GM12801 (cell line): ENCODE measurements around the gene HSD3B7.

Experiments used
- TF ChIP-seq, protein P1 (sequence below): IDR thresholded peaks from one replicate; pipeline ENCODE4 v1.5.1; 2011; ENCODE audit warnings: control low read depth; ENCODE audit not compliant: insufficient read length; ENCODE audit errors: extremely low read depth

HSD3B7 gene

DNA sequence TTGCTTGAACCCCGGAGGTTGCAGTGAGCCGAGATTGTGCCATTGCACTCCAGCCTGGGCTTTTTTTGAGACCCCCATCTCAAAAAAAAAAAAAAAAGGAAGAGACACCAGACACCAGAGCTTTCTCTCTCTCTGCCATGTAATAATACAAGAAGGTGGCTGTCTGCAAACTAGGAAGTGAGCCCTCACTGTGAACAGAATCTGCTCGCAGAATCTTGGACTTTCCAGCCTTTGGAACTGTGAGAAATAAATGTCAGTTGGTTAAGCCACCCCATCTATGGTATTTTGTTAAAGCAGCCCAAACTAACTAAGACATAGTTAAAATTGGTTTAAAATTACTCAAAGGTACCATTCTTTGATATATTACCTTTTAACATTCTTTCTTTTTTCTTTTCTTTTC, 35.5 kb downstream of the HSD3B7 start:
- TF ChIP-seq, protein P1, sequence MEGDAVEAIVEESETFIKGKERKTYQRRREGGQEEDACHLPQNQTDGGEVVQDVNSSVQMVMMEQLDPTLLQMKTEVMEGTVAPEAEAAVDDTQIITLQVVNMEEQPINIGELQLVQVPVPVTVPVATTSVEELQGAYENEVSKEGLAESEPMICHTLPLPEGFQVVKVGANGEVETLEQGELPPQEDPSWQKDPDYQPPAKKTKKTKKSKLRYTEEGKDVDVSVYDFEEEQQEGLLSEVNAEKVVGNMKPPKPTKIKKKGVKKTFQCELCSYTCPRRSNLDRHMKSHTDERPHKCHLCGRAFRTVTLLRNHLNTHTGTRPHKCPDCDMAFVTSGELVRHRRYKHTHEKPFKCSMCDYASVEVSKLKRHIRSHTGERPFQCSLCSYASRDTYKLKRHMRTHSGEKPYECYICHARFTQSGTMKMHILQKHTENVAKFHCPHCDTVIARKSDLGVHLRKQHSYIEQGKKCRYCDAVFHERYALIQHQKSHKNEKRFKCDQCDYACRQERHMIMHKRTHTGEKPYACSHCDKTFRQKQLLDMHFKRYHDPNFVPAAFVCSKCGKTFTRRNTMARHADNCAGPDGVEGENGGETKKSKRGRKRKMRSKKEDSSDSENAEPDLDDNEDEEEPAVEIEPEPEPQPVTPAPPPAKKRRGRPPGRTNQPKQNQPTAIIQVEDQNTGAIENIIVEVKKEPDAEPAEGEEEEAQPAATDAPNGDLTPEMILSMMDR = no peak

DNA sequence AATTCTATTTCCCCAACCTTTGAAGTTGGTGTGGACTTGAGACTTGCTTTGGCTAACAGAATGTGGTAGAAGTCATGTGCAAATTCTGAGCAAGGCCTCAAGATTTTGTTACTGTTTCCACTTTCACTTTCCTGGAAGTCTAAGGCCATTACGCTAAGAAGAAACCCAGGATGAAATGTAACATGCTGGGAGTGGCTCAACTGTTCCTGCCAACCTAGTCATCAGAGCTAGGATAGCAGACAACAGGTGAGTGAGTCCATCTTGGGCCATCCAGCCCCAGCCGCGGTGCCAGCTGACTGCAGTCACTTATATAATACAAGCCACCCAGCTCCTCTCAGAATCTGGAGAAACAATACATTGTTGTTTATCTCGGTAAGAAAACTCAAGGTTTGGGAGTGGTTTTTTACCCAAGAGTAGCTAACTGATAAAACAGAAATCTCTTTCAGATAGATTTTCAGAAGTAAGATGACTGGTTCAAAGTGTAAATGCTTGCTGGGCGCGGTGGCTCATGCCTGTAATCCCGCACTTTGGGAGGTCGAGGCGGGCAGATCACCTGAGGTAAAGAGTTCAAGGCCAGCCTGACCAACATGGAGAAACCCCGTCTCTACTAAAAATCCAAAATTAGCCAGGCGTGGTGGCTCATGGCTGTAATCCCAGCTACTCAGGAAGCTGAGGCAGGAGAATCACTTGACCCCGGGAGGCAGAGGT, 37.7 kb downstream of the HSD3B7 start:
- TF ChIP-seq, protein P1 = no peak

DNA sequence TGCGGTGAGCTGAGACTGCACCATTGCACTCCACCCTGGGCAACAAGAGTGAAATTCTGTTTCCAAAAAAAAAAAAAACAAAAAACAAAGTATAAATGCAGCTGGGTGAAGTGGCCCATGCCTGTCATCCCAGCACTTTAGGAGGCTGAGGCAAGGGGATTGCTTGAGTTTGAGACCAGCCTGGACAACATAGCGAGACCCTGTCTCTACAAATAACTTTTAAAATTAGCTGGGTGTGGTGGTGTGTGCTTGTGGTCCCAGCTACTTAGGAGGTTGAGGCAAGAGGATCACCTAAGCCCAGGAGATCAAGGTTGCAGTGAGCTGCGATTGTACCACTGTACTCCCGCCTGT, 38.2 kb downstream of the HSD3B7 start:
- TF ChIP-seq, protein P1 = no peak

DNA sequence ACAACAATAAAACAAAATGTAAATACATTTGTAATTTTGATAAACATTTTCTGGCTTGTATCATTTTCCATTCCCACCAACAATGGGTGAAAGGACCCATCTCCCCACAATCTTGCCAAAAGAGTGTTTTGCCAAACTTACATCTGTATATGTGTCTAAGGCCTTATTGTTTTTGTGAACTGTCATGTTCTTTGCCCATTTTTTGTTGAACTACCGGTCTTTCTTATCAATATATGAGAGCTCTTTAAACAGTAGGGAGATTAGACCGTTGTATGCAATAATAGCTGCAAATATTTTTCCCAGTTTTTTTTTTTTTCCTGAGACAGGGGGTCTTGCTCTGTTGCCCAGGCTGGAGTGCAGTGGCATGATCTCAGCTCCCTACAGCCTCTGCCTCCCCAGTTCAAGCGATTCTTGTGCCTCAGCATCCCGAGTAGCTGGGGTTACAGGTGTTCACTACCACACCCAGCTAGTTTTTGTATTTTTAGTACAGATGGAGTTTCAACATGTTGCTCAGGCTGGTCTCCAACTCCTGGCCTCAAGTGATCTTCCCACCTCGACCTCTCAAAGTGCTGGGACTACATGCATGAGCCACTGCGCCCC, 38.7 kb downstream of the HSD3B7 start:
- TF ChIP-seq, protein P1 = no peak

DNA sequence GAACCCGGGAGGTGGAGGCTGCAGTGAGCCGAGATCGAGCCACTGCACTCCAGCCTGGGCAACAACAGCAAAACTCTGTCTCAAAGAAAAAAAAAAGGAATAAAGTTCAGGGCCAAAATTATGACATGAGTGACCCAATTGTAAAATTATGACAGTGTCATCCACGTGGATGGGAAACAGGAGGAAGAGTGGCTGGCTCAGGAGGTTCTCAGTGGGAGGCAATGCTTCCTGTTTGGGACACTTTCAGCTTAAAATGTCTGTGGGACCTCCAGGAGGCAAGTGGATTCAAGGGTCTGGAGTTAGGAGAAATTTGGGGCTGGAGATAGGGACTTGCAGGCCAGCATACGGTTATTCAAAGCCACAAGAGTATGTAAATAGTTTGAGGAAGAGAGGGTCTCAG, 40.3 kb downstream of the HSD3B7 start:
- TF ChIP-seq, protein P1 = no peak

DNA sequence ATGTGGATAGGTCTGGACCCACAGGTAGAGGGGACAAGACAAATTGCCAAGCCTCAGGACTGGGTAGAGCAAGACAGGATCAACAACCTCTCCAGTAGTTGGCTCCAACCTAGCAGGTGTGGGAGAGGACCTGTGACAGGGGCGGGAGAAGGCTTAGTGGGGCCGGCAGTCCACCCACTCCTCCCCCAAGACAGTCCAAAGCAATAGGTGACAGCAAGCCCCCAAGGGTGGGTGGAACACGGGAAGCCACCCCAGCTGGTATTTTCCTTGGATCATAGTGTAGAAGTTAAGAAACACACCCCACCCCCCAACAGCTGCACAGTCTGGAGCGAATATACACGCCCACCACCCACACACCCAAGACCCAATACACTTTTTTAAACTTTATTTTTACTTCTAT, 44.3 kb downstream of the HSD3B7 start:
- TF ChIP-seq, protein P1 = no peak

DNA sequence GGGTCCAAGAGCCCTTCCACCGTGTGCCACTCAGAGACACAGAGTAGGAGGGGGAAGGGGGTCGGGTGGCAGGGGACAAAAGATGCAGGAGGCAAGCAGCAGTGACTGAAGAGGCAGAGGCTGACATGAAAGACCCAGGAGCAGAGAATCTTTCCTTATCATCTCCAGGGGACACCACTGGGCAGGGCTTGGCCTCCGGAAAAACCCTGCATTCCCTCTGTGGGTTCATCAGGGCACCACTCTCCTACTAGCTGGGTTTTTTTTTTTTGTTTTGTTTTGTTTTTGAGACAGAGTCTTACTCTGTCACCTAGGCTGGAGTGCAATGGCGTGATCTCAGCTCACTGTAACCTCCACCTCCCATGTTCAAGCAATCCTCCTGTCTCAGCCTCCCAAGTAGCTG, 46.3 kb downstream of the HSD3B7 start:
- TF ChIP-seq, protein P1 = no peak
